Smooth muscle cell (in vitro differentiated cells): ENCODE measurements around the gene ELF4. TPM values are rescaled to one million over a fixed set of nuclear protein-coding genes. Genes with fewer than 3 reads are reported as not detected.

Source experiments
- DNase-seq: peaks from one replicate; lab custom pipeline; 2025; ENCODE audit not compliant: unreplicated experiment; lab: John Stamatoyannopoulos, UW
- H2AFZ ChIP-seq: fragments of 200-600 bp; sonication (generic); 2 replicates; pipeline ENCODE4 v1.6.0; 2016; ENCODE audit warnings: antibody characterized with exemption, low read depth, mild to moderate bottlenecking
- H3F3A ChIP-seq: fragments of 200-600 bp; sonication (generic); 2 replicates; pipeline ENCODE4 v1.6.0; 2017; ENCODE audit warnings: antibody characterized with exemption, low read depth
- H3K27ac ChIP-seq: fragments of 200-600 bp; sonication (generic); 2 replicates; pipeline ENCODE4 v1.5.1; 2016; ENCODE audit warnings: low read depth, mild to moderate bottlenecking
- H3K27me3 ChIP-seq: fragments of 200-600 bp; sonication (generic); 2 replicates; pipeline ENCODE4 v1.6.1; 2016; ENCODE audit warnings: low read depth, mild to moderate bottlenecking
- H3K36me3 ChIP-seq: fragments of 200-600 bp; sonication (generic); 2 replicates; pipeline ENCODE4 v1.5.1; 2016; ENCODE audit warnings: low read depth
- H3K4me1 ChIP-seq: fragments of 200-600 bp; sonication (generic); 2 replicates; pipeline ENCODE4 v1.5.1; 2016; ENCODE audit warnings: low read depth
- H3K4me2 ChIP-seq: fragments of 200-600 bp; sonication (generic); 2 replicates; pipeline ENCODE4 v1.6.0; 2016; ENCODE audit warnings: mild to moderate bottlenecking
- H3K4me3 ChIP-seq: fragments of 200-600 bp; sonication (generic); 2 replicates; pipeline ENCODE4 v1.5.1; 2016; ENCODE audit warnings: mild to moderate bottlenecking
- H3K79me2 ChIP-seq: fragments of 200-600 bp; sonication (generic); 2 replicates; pipeline ENCODE4 v1.6.0; 2016; ENCODE audit warnings: low read depth, mild to moderate bottlenecking
- H3K9ac ChIP-seq: fragments of 200-600 bp; sonication (generic); 2 replicates; pipeline ENCODE4 v1.6.0; 2016; ENCODE audit warnings: low read depth
- H3K9me3 ChIP-seq: fragments of 200-600 bp; sonication (generic); replicated peaks from 2 replicates; pipeline ENCODE4 v1.5.1; 2016; ENCODE audit warnings: low read depth
- H4K20me1 ChIP-seq: fragments of 200-600 bp; sonication (generic); 2 replicates; pipeline ENCODE4 v1.6.0; 2016; ENCODE audit warnings: low read depth
- CTCF ChIP-seq: fragments of 200-600 bp; sonication (generic); IDR thresholded peaks from 2 replicates; pipeline ENCODE4 v1.5.1; 2017; ENCODE audit warnings: borderline replicate concordance, mild to moderate bottlenecking, antibody characterized with exemption; ENCODE audit not compliant: insufficient read depth, poor library complexity, severe bottlenecking
- WGBS: methylation state at CpG from one replicate; pipeline ENCODE4 v1.1.7; 2016; ENCODE audit warnings: low lambda C conversion rate; 5-methylcytosine and 5-hydroxymethylcytosine counted together
- polyA plus RNA-seq: library from polyadenylated mRNA; unstranded; fragments of >200 nt; fragmentation: Nextera tagmentation; extraction: Ambion mirVana; gene quantifications from 2 replicates; pipeline ENCODE4 v1.2.1, GENCODE V29; 2016
- total RNA-seq: library from RNA; depleted of rRNA; stranded (reverse); fragments of >200 nt; gene quantifications from 2 replicates; pipeline ENCODE4 v1.2.3, GENCODE V29; 2014

Gene ELF4
- total and polyA plus RNA-seq, 2 experiments from 2014 or later: 12.0 to 12.6 TPM

GRCh38 chrX:130111220-130112154 lies 1.2 kb upstream of the ELF4 start:
- peaks cover 4% of the 10 kb centered on the region for H3K4me1 ChIP-seq
- 58% methylated on average over 43 of the region's 43 CpGs for WGBS
- H3K9me3 ChIP-seq: no peaks in the 10 kb centered on the region
- TF ChIP-seq CTCF: no peak
- peaks cover 13% of the 10 kb centered on the region for H4K20me1 ChIP-seq
- no peak overlapping the region for H3K9ac ChIP-seq
- no peak overlapping the region for H3K27ac ChIP-seq
- no peak overlapping the region for H2AFZ ChIP-seq
- H3K4me2 ChIP-seq: peak overlapping the region; percentile 85
- H3K27me3 ChIP-seq: no peaks in the 10 kb centered on the region
- no peaks in the 10 kb centered on the region for H3F3A ChIP-seq
- H3K79me2 ChIP-seq: peaks cover 10% of the 10 kb centered on the region
- no peak for DNase-seq
- no peaks in the 10 kb centered on the region for H3K36me3 ChIP-seq
- peak overlapping the region; percentile 76 for H3K4me3 ChIP-seq

- H3K36me3 ChIP-seq: no peaks in the 10 kb centered on the region
- no peaks in the 10 kb centered on the region for H3K9me3 ChIP-seq
- H3K27ac ChIP-seq: peak overlapping the region; percentile 88
- H3K79me2 ChIP-seq: peaks cover 10% of the 10 kb centered on the region
- H3K27me3 ChIP-seq: no peaks in the 10 kb centered on the region
- H3K4me1 ChIP-seq: peaks cover 4% of the 10 kb centered on the region
- H3K4me3 ChIP-seq: peak overlapping the region; percentile 76
- H3K4me2 ChIP-seq: peak overlapping the region; percentile 85
- H3F3A ChIP-seq: no peaks in the 10 kb centered on the region
- peaks cover 29% of the 10 kb centered on the region for H4K20me1 ChIP-seq
- peak overlapping the region; percentile 94 for H3K9ac ChIP-seq
- no peak overlapping the region for H2AFZ ChIP-seq
- 44% methylated on average over 69 of the region's 81 CpGs for WGBS
- DNase-seq: no peak
- no peak for TF ChIP-seq CTCF
Measured at GRCh38 chrX:130109429-130110378, 593 bp downstream of the ELF4 start.

- Histone ChIP-seq H3K27ac (peak overlapping the region; percentile 88), H3F3A (no peaks in the 10 kb centered on the region), H3K4me3 (peak overlapping the region; percentile 76), H4K20me1 (peaks cover 36% of the 10 kb centered on the region), H3K36me3 (no peaks in the 10 kb centered on the region), H2AFZ (no peak overlapping the region), H3K9ac (peak overlapping the region; percentile 94), H3K4me1 (peaks cover 4% of the 10 kb centered on the region), H3K4me2 (peak overlapping the region; percentile 85), H3K27me3 (no peaks in the 10 kb centered on the region), H3K9me3 (no peaks in the 10 kb centered on the region), H3K79me2 (peaks cover 17% of the 10 kb centered on the region)
- 65% methylated on average over 9 of the region's 9 CpGs for WGBS
- no peak for TF ChIP-seq CTCF
- DNase-seq: no peak
Measured at GRCh38 chrX:130108647-130109428, 1.5 kb downstream of the ELF4 start.
